ENCODE data around the gene TBRG1.
A peak's percentile ranks its signal among the peaks of the same experiment; 100 is the strongest.

TBRG1 gene

DNA sequence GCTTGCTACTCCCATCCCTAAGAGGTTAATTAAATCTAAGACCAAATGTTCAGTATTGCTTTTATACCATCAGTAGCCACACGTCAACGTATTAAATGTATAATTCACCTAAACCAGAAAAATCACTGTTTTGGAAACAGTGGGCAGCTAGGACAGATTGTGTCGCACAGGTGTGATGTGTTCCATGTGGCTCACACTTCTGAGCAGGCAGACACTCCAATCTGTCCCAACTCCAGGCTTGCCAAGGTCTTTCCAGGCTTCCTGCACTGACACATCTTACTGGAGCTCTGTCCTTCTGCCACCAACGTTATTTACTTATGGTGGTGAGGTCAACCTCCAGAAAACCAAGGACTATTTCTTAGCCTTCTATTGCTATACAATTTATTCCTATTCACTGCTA is 39.4 kb downstream of the TBRG1 start:
- no peak for DNase-seq (ENCODE audit: low read depth)

DNA sequence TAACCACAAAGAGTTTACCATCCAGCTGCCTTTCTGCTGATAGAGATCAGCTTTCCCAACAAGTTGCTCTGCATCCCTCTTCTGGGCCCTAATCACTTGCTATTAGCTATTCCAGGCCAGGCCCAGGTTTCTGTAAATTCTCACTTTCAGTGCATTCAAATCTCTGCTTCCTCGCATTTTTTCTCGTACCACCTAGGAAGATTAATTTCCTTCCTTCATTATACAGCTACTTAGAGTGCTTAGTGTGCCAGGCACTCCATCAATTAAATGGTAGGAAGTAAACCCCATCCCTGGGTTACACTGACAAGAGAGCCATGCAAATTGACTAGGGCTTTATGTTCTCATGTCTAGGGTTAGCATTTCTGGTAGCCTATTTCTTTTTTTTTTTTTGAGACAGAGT is 41.2 kb downstream of the TBRG1 start:
- no peak for DNase-seq (ENCODE audit: low read depth)

DNA sequence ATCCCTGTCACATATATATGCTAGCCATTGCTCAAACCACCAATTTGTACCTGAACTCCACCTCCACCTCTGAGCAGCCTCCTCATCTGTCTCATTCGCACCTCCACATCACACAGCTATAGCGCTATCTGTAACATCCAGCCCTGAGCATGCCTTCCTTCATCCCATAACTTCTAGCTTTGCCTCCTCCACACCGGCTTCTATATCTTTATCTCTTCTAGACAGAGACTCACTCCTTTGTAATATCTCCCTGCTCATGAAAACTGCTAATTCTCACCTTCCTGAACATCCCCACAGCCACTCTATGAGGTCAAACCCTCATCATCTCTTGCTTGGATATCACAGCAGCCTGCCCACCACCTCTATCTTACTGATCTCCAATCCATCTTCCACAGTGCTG is 44.9 kb downstream of the TBRG1 start:
- no peak for DNase-seq (ENCODE audit: low read depth)

DNA sequence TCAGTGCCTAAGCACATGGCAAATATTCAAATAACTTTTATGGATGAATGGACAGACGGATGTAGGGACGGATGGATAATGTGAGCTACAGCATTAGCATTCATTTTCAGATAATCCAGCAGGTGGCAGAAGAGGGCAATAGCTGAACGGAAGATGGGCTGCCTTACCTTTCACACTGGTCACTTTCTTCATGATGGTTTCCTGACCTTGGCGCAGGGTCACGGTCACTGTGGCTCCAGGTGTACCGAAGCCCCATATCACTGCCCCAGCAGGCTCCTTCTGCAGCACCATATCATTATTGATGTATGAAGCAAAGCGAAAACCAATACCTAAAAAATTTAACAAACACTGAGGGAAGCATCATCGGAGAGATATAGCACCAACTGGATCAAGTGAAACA is 46.5 kb downstream of the TBRG1 start:
- DNase-seq (ENCODE audit: low read depth), result no peak

DNA sequence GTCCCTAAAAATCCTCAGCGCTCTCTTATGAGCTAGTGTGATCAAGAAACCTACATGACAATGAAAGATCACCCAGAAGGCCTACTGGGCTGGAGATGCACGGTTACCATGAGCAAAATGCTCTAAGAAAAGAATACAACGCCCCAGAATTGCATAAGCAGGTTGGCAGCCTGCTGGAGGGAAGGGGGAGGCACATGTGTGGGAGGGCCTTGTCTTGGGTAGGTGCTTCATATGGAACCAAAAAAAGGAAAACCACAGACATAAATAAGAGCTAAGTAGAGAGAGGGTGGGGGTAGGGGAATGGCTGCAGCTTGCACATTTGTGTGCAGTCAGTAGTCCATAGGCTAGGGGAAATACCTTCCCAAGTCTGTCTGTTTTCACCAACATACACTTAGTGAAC is 48.1 kb downstream of the TBRG1 start:
- no peak for DNase-seq (ENCODE audit: low read depth)

DNA sequence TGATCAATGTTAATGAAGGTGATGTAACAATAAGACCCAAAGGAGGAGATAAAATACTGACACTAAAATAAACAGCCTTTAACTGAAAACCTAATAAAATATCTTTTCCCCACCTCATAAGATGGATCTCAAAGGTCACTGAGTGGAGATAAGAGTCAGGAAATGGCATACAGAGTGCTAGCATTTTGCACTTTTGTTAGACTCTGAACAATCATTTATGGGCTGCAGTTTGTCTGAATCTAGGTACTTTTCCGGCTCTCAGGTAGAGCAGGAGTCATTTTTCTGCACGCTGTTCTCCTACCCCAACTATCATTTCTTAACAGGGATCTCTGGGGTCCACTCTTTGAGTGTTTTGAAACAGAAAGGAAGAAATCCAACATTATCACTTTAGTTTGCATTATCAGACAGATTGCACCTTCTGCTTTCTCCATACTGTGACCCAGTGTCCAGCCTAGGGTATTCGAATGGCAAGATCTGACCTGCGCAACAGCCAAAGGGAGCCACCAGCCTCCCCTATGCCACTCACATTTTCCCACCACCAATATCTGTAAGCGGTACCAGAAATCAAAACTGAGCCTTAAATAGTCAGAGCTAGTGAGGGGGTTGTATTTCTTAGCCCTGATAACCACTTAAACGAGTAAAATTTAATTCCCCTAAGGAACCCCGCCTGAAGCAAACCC is 50.0 kb downstream of the TBRG1 start:
- no peak for DNase-seq (ENCODE audit: low read depth)

DNA sequence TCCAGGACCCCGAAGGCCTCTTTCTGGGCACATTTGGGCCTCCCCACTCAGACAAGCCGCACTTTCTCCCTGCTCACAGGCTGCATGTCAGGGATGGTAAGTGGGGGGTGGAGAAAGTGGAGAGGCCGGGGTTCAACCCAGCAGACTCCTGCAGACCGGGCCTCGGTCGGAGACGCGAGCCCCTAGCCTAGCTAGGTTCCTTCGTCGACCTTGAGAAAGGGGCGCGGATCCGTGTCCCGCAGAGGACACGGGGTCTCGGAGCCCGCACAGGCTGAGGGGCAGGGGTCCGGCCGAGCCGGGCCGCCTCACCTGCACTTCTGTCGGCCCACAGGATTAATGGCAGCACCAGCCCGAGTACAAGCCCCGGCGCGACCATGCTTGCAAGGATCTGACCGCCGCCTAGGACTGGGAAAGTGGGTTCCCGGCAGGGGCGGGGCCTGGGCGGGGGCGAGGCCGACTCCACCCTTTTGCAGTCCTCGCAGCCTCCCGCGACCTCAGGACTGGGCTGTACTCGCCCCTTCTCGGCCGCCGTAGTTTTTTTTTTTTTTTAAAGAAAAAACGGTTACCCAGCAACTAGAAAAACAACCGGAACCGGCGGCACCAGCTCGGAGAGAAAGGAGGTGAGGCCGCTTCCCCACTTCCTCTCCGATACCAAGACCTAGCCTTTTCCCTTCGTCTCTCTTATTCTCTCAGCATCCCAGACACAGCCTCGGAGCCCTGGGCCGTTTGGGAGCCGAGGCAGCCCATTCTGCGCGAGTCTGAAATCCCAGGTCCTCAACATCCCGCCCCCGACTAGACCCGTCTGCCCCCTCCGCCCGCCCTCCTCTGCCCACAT is 50.9 kb downstream of the TBRG1 start, which contains the start of the genes SIAE and SPA17:
TSS of gene SIAE (minus strand) at position 407 of the 835 bp plus-strand sequence. CDS start at position 376, 31 bp downstream.
TSS of gene SPA17 (plus strand) at position 572 of the 835 bp plus-strand sequence. CDS start 1,361 bp downstream, outside the sequence.
- peak; percentile 78 for DNase-seq (ENCODE audit: low read depth)

DNA sequence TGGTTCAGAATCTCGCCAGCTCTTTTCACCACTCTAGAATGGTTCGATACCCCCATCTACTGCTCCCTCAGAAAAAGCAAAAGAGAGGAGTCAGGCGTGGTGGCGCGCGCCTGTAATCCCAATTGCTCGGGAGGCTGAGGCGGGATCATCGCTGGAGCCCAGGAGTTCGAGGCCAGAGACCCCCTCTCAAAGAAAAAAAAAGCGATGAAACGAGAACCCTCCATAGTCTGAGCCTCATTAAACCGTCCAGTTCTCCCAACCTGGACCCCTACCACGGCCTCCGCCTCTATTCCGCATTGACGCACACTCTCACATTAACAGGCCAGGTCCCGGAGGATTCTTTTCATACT is 51.5 kb downstream of the TBRG1 start:
- no peak for DNase-seq (ENCODE audit: low read depth)

DNA sequence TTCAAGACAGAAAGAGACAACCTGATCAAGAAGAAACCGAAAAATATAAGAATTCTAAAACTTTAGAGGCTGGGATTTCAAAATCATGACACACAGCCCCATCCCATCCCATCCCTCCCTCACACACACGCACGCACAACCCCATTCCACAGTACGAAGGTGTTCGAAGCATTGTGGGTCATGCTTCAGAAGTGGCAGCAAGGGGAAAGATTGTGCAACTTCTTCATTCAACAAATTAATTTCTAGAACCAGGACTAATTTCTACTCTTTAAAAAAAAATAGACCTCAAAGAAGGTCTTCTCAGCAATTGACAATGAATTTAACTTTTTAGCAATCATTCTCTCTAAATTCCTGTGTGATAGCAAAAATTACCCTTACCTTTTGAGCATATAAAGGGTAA is 51.9 kb downstream of the TBRG1 start:
- no peak for DNase-seq (ENCODE audit: low read depth)

DNA sequence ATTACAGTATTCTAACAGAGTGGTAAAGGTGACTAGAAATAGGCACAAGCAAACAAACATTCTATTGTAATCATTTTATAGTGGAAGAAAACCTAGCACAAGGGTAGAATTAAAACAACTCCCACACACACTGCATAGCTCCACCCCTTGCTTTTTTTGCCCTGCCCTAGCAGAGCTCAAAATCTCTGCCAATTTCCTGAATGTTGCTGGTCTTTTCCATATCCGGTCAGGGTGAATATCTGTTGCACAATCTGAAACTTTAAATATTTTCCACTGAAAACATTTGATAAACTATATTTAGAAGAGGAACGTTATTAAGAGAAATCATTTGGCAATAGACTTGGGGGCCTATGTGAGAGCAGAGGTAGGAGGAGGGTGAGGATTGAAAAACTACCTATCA is 53.7 kb downstream of the TBRG1 start:
- no peak for DNase-seq (ENCODE audit: low read depth)

DNA sequence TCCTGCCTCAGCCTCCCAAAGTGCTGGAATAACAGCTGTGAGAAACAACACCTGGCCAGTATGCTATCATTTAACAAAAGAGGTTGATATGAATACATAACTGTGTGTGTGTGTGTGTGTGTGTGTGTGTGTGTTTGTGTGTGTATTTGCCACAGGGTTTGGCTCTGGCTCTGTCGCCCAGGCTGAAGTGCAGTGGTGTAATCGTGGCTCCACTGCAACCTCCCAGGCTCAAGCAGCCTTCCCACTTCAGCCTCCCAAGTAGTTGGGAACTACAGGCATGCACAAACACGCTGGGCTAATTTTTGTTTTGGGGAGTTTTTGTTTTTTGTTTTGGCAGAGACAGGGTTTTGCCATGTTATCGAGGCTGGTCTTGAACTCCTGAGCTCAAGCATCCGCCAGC is 55.8 kb downstream of the TBRG1 start:
- DNase-seq (ENCODE audit: low read depth), result no peak

DNA sequence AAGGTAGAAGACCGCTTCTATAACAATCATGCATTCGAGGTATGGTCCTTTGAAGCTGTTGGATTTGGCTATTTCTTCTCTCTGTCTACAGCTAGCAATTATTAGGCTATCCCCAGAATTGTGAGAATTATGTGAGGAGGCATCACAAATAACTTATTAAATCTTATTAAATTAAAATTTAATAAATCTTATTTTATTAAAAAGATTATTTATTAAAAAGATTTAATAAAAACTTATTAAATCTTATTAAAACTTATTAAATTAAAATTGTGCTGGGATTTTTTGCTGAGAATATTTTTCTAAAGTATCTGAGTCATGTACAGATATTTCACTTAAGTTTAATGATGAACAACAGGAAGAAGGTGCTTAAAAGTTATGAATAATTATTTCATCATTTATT is 58.8 kb downstream of the TBRG1 start:
- no peak for DNase-seq (ENCODE audit: low read depth)

DNA sequence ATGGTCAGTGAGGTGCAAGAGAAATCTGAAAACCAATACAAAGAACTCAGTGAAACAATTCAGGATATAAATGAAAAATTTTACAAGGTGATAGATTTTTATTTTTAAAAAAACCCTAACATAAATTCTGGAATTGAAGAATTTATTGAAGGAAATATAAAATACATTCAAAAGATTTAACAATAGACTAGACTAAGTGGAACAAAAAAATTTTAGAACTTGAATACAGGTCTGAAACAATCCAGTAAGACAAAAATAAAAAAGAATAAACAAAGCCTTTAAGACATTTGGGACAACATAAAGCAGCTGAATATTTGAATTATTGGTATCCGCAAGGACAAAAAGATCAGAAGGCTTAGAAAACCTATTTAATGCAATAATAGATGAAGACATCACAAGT is 59.8 kb downstream of the TBRG1 start:
- DNase-seq (ENCODE audit: low read depth), result no peak

All from activated T-helper 9 cell treated with anti-CD3 and anti-CD28 coated beads, Interleukin-2, amount 50 U/mL, for 16 hours (primary cell).